Suppressor macrophage (primary cell): Measurements from ENCODE around the gene SMC3.
"Not testable (repeated sequence)": the region's sequence is repeated elsewhere in the genome, so short reads cannot be mapped to it uniquely, and the experiment has no call there.

Experiments
- DNase-seq, 4 experiments: peaks; one replicate each; pipeline ENCODE4 v3.0.0-alpha.2; 2020 to 2022

The SMC3 gene

GRCh38 chr10:110584006-110584405 is 16.5 kb downstream of the SMC3 start:
- no peak for DNase-seq

- no peak for DNase-seq
Measured at GRCh38 chr10:110591760-110592159, 24.3 kb downstream of the SMC3 start.

GRCh38 chr10:110597476-110597875 is 30.0 kb downstream of the SMC3 start:
- DNase-seq: no peak

- peak; percentile 62 to 71 (median 66) for DNase-seq
Measured at GRCh38 chr10:110600487-110601101, 33.1 kb downstream of the SMC3 start.

- DNase-seq: no peak
Measured at GRCh38 chr10:110601581-110601980, 34.1 kb downstream of the SMC3 start.

- no peak for DNase-seq
Measured at GRCh38 chr10:110608087-110608486, 40.6 kb downstream of the SMC3 start.

- no peak for DNase-seq
Measured at GRCh38 chr10:110609605-110610004, 42.1 kb downstream of the SMC3 start.

GRCh38 chr10:110610308-110610774 is 42.8 kb downstream of the SMC3 start:
- DNase-seq: peak; percentile 57 to 65 (median 61)

DNA sequence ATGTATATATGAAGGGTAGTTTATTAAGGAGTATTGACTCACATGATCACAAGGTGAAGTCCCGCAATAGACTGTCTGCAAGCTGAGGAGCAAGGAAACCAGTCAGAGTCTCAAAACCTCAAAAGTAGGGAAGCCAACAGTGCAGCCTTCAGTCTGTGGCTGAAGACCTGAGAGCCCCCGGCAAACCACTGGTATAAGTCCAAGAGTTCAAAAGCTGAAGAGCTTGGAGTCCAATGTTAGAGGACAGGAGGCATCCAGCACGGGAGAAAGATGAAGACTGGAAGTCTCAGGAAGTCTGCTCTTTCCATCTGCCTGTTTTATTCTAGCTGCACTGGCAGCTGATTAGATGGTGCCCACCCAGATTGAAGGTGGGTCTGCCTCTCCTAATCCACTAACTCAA is 43.3 kb downstream of the SMC3 start:
- DNase-seq: not testable (repeated sequence)

DNA sequence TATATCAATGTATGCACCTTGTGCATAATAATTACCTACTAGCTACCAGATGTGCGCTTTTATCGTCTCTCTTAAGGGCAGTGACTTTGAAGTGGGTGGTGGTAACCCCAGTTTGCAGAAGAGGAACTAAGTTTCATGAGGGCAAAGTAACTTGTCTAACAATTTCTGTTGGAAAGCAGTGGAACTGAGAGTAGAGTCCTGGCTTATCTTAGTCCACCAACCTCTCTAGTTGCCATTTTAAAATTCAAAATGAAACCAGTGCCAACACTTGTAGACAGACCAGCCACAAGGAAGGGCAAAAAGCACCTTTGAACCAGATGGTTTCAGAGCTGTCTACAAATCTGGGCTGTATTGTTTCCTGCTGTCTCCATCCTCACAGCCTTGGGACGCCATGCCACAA is 44.6 kb downstream of the SMC3 start:
- DNase-seq: peak in 3 of 4 experiments; percentile 26 to 36 (median 28)

DNA sequence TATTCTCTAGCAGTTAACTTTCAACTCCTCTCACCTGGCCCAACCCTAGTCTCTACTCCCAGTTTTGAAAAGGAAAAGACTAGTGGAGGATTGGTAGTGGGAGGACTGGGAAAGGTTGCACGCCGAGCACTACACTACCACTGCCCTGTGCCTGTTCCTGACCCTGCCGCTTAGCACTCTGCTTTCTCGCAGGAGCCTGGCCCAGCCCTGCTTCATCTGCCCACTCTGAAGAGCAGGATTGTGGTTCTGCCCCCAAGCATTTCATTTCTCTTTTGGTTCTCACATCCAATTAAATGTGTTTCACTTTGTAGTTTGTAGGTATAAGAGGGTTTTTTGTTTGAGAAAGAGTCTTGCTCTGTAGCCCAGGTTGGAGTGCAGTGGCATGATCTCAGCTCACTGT is 45.1 kb downstream of the SMC3 start:
- DNase-seq: no peak

- peak in 2 of 4 experiments; percentile 23 for DNase-seq
Measured at GRCh38 chr10:110613341-110613995, 46.0 kb downstream of the SMC3 start.

DNA sequence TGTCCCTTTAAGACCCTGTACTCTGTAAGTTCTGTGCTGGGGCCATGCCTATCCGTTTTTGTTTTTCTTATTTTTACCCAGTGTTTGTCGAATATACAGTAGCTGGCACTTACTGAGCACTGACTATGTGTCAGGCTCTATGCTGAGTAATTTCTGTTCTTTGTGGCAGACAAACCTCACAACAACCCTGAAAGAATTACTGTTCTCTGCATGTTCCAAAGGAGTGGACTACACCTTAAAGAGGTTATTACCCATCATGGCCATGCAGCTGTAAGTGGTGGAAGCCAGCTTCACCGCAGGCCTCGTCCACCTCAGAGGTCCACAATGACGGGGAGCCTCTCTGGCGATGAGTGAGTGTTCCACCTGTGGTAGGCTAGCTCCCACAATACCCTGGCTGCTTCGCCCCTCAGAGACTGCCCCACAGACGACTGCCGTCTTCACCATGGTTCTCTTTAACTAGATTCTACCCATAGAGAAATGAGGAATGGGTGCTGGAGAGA is 46.6 kb downstream of the SMC3 start:
- DNase-seq: no peak

DNA sequence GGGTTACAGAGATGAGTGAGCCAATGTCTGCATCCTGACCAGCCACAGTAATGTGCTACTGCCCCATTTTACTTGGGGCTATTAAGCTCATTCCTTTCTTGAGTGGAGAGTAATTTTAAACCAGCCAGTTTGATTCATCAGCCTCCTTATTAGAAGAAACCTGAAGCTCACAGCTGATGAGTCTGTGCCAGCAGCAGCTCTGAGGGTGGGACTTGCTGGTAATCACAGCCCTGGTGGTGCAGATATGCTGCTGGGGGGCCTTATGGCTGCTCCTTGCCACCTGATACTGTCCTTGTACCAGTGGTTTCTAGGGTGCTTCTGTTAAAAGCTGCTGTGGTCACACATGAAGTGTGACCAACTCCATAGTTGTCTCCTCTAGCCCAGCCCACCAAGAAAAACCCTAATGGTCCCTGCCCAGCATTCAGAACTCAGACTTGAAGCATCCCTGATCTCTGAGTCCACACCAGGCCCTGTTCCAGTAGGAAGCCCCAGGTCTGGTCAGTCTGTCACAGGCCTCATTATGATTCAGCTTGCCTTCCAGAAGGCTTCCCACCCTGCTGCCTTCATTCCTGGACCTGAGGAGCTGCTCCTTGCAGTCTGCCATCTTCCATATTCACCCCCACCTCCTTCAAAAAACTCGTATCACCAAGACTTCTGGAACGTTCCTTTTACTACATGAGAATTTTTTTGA is 47.7 kb downstream of the SMC3 start:
- DNase-seq: no peak

GRCh38 chr10:110616493-110617033 is 49.1 kb downstream of the SMC3 start:
- no peak for DNase-seq

DNA sequence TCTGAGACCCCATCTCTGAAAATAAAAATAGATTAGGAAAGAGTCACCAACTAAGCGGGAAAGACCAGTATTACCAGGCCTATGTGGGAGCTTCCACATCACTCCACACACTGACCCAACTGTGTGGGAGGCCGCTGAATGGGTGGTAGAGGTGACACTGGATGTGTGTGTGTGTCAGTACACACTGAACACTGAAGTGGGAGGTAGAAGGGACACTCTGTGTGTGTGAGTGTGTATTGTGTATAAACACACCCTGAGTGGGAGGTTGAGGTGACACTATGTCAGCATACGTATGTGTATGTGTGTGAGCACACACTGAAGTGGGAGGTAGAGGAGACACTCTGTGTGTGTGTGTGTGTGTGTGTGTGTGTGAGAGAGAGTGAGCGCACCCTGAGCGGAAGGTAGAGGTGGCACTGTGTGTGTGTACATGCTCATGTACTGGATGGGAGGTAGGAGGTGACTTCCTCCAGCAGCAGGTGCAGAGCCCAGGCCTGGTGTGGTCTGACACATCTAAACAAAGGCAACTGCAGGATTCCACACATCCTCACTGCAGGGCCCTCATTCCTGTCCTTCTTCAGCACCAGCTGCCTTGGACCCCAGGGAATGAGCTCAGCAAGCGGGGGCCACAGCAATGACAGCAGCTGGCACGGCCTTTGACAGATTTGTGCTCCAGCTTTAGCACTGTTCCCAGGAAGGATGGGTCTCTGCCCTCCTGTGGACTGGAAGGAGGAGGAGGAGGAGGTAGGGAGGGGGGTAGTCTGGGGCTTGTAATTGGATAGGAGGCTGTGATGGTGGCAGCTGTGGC is 50.1 kb downstream of the SMC3 start:
- DNase-seq: peak in 1 of 4 experiments; percentile 37

DNA sequence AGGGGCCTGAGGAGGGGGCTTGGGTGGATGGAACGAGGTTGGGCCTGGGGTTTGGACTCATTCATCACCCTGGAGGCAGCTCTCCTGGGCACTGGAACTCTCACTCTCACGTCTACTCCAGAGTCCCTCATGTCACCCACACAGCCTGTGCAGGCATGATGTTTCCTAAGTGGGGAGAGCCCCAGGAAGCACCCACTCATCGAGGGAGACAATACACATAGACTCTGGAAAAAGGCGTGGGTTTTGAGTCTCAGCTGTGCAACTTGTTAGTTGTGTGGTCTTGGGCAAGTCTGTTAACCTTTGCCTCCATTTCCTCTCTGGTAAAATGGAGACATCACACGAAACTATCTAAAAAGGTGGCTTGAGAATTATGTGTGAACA is 50.7 kb downstream of the SMC3 start:
- DNase-seq: peak; percentile 26 to 65 (median 58)

- no peak for DNase-seq
Measured at GRCh38 chr10:110619514-110620397, 52.3 kb downstream of the SMC3 start.

- no peak for DNase-seq
Measured at GRCh38 chr10:110620398-110620719, 52.9 kb downstream of the SMC3 start.

GRCh38 chr10:110623316-110623715 is 55.8 kb downstream of the SMC3 start:
- not testable (repeated sequence) for DNase-seq

DNA sequence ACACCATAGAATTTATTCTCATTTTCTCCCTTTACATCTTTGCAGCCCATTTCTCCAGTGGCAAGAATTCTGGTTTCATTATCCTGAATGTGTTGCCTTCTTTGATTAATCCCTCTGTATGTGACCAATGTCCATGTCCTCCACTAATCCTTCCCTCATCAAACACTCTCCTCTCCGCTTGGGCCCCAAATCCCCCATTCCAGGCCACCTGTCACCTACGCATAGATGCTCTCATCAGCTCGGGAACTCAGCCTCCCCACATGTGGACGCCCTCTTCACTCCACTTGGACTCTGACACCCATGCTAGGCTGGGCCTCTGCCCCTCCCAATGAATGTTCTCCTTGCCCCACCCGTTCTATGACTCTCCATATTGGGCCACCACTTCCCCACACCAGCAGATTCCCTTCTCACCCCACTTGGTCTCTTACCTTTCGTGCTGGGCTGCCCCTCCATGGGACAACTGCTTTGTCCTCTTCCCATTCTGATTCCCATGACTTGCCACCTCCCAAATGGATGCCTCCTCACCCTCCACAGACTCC is 57.9 kb downstream of the SMC3 start:
- DNase-seq: no peak
